ENCODE results near the gene CEP162. TPM values are rescaled to one million over a fixed set of nuclear protein-coding genes. Genes with fewer than 3 reads are reported as not detected.

Gene CEP162
- total RNA-seq, 2 donors from 2014 or later = 29.7 to 39.2 TPM

- no peak overlapping the region for H3K27ac Mint-ChIP-seq
Observed at GRCh38 chr6:84077645-84078044, 149.8 kb downstream of the CEP162 start.

GRCh38 chr6:84074988-84075781, 152.3 kb downstream of the CEP162 start:
- Mint-ChIP-seq H3K9me3 (peaks cover 33% of the 10 kb centered on the region), H3K4me1 (peaks cover 9% of the 10 kb centered on the region), H3K4me3 (no peak overlapping the region), H3K36me3 (ENCODE audit: low read depth) (peaks cover 57% of the 10 kb centered on the region), H3K27ac (peak overlapping the region; percentile 69), H3K27me3 (ENCODE audit: insufficient read depth) (no peaks in the 10 kb centered on the region)
- H3K36me3 ChIP-seq (ENCODE audit: control insufficient read depth, insufficient read depth, low read length) = peaks cover 44% of the 10 kb centered on the region
- no peak overlapping the region for H3K4me3 ChIP-seq (ENCODE audit: low read length)
- TF ChIP-seq CTCF (conservative IDR thresholded peaks at IDR 0.05) = no peak
- H3K9me3 ChIP-seq (ENCODE audit: control insufficient read depth, low read length) = peaks cover 62% of the 10 kb centered on the region
- 77 to 100% methylated on average over 1 to 6 of the region's 6 CpGs for WGBS, 2 experiments (ENCODE audit: insufficient coverage in 1 of 2, insufficient read length in 1 of 2)
- DNase-seq = peak; percentile 82
- H3K4me1 ChIP-seq (ENCODE audit: control insufficient read depth, insufficient read depth, low read length) = peaks cover 3% of the 10 kb centered on the region
- H3K9ac ChIP-seq (ENCODE audit: extremely low read depth, low read length, poor library complexity, severe bottlenecking) = no peak overlapping the region
- H3K27me3 ChIP-seq (ENCODE audit: control insufficient read depth, insufficient read depth, low read length, poor library complexity, severe bottlenecking) = no peaks in the 10 kb centered on the region
- no peak overlapping the region for H3K27ac ChIP-seq (ENCODE audit: low read depth, low read length)

More at GRCh38 chr6:84077645-84078044, 149.8 kb downstream of the CEP162 start:
- H3K36me3 Mint-ChIP-seq (ENCODE audit: low read depth) = peaks cover 35% of the 10 kb centered on the region
- H3K4me3 ChIP-seq (ENCODE audit: low read length) = no peak overlapping the region
- H3K9ac ChIP-seq (ENCODE audit: extremely low read depth, low read length, poor library complexity, severe bottlenecking) = no peak overlapping the region
- peaks cover 54% of the 10 kb centered on the region for H3K9me3 ChIP-seq (ENCODE audit: control insufficient read depth, low read length)
- H3K36me3 ChIP-seq (ENCODE audit: control insufficient read depth, insufficient read depth, low read length) = peaks cover 45% of the 10 kb centered on the region
- no peak overlapping the region for H3K27ac ChIP-seq (ENCODE audit: low read depth, low read length)
- H3K4me3 Mint-ChIP-seq = no peak overlapping the region
- TF ChIP-seq CTCF (conservative IDR thresholded peaks at IDR 0.05) = no peak
- DNase-seq = no peak
- 90% methylated on average over 2 of the region's 2 CpGs; no CpG with 5 or more reads in 1 of the 2 experiments for WGBS, 2 experiments (ENCODE audit: insufficient coverage in 1 of 2, insufficient read length in 1 of 2)
- H3K4me1 ChIP-seq (ENCODE audit: control insufficient read depth, insufficient read depth, low read length) = peaks cover 9% of the 10 kb centered on the region
- peaks cover 13% of the 10 kb centered on the region for H3K4me1 Mint-ChIP-seq
- no peaks in the 10 kb centered on the region for H3K27me3 ChIP-seq (ENCODE audit: control insufficient read depth, insufficient read depth, low read length, poor library complexity, severe bottlenecking)
- peaks cover 9% of the 10 kb centered on the region for H3K9me3 Mint-ChIP-seq
- no peaks in the 10 kb centered on the region for H3K27me3 Mint-ChIP-seq (ENCODE audit: insufficient read depth)

Other genes with a start within 250 kb of the CEP162 start
- gene MRAP2, start 193.9 kb downstream of the CEP162 start, total RNA-seq = 10 to 100 TPM; 10.7 to 10.8 TPM

All from endodermal cell (in vitro differentiated cells).